HG03521 (cell line): ENCODE data around the gene TMSB15B.
A peak's percentile ranks its signal among the peaks of the same experiment; 100 is the strongest.
"Not testable (repeated sequence)": the region's sequence is repeated elsewhere in the genome, so short reads cannot be mapped to it uniquely, and the experiment has no call there.

ENCODE experiments used
- ATAC-seq: cut with Tn5 transposase; IDR thresholded peaks from one replicate; pipeline ENCODE4 v1.9.1; 2021; ENCODE audit warnings: mild to moderate bottlenecking, moderate library complexity; ENCODE audit not compliant: unreplicated experiment

Gene TMSB15B

DNA sequence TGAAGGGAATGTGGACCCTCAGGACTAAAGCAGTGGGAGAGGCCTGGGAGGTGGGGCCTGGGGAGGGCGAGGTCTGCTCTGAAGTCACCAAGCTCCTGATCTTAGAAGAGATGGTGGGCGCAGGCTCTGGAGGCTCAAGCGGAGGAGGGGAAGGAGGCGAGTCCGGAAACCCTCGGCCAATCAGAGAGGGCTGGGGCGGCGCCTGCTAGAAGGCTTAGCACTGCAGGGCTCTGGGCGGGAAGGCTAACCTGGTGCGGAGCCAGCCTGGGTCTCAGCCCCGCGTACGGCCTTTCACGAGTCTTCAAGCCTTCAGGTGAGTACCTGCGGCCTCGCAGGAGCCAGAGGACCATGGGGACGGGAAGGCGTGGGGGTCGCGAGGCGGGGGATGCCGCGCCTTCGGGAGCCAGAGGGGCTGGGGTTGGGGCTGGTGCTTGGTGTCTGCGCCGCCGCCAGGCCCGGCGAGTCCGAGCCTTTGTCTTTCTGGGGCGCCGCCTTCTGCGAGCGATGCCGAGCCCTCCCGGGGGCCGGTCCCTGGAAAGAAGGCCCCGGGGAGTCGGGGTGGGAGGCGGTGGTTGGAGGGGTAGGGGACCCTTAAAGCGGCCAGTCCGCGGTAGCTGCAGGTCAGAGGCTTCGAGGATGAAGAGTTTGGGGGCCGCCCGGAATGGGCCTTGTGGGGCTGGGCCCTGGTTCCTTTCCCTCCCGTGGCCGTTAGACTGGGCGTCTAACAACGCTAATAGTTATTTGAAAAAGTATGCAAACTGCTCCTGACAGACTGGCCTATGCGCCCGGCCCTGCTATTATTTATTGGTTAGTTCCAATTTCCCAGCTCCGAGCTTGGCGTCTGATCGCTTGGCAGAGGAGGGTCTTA lies at the start of gene TMSB15B:
Gene TMSB15B, plus strand, starts transcription at position 217 of the 868 bp plus-strand sequence.
- peak; percentile 100 for ATAC-seq

DNA sequence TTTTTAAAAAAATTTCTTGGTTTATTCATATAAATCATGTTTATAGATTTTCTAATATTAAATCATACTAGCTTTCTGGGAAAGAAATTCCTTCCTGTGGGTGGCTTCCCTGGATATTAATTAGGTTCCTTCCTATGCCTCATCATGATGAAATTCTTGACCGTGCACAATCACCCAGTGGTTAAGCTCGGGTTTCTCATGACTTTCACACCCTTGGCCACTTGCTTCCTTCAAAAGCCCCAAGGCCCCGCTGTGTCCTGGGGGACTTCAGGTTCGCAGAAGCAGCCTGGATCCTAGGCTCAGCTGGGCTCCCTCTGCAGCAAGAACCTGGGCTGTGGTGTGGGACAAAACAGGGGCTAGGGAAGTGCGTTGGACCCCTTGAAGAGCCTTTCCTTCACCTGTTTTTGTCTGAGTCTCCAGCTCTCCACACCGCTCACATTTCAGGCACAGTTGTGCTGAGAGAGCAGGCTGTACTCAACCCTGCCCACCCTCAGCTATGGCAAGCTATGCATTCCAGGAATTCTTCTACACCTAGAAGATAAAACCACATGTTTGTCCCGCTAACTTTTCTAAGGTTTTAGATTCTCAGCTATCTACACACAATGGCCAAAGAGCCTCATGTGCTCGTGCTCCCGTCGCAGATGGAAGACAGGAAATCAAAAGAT lies 48.9 kb upstream of the TMSB15B start:
- ATAC-seq, result no peak

DNA sequence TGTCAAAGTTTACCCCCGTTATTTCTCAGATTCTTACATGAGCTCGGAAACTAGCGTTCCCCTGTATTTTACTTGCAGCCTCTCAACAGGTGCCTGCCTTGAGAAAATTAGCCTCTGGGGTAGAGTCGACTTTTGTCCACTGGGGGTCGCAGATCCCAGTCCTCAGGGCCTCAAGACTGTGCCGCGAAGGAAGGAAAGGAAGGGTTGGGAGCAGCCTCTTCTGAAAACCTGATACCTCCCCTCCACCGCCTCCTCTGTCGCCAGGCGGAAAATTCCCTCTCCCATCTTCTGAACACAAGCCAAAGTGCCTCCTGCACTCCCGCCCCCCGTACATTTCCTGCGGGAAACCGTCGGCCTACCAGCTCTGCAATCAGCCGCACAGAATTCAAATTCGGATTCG lies 44.4 kb upstream of the TMSB15B start:
- peak; percentile 28 for ATAC-seq

DNA sequence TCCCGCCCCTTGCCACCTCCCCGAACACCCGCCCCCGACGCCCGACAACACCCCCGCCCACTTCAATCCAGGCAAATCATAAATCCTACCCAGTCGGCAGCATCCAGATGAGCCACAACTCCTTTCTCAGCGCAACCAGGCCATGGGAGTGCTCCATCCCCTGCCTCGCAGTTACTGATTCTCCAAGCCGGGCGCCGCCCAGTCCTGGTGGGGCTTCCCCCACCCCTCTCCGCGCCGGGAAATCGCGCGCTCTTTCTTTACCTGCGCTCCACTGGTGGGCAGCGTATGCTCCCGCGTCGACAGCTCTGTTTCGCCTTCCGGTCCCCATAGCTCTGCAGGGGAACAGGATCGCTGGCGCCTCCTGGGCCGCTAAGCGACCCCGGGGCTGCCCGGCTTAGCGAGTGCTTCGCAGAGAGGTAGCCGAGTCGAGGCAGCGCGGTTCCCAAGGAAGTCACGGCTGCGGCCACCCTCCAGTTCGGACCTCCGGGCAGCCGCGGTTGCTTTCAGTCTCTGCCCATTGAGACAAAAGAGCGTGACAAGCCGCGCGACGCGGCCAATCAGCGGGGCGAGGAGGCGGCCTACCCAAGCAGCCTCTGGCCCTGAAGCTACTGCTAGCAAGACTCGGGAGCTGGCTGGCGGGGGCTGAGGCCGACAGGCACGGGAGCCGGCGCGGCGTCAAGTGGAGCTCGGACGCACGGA lies 43.7 kb upstream of the TMSB15B start:
- peak; percentile 64 for ATAC-seq

DNA sequence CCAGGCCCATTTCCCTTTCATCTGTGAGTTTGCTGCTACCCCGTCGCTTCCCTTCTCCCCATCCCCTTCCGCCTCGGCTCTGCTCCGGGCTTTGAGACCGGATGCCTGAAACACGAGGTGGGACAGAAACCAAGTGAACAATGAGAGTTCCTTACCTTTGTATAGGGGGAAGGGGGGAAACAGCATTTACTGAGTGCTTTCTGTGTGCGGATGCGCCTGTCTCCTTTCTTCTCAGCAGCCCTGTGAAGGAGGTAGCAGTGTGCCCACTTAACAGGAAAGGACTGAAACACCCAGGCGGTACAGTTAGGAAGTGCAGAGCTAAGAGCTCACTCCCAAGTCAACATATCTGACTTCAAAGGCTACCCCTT lies 43.2 kb upstream of the TMSB15B start:
- peak; percentile 41 for ATAC-seq

DNA sequence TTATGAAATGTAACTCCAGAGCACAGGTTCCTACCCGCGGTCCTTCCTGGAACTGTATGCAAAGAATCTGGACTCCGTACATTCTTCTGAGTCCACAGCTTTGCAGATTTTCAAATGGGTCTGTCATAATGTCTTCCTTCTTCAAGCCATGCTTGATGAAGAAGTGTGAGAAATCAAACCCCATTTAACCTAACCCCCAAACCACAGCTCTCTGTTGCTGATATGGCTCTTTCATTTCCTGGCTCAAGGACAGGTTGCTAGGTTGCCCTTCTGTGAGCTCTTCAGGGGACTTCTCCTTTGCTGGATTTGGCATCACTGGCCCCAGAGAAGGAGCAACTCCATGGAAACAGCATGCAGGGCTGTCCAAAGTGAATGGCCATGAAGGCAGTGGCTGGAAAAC lies 41.9 kb upstream of the TMSB15B start:
- ATAC-seq, result peak; percentile 48

DNA sequence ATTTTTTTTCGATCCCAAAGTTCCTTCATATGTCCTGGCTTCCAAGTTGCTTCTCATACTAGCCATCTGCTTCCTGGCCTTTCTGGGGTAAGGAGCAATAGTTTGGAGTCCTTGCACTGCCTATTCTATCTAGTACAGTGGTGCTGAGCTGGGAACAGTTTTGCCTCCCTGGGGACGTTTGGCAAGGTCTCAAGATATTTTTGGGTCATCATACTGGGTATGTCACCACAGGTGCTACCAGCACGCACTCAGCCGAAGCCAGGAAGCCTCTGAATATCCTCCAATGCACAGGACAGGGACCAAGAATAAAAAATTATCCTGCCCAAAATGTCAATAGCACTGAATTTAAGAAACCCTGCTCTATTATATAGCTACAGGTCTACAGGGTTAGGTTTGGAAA lies 35.4 kb upstream of the TMSB15B start:
- no peak for ATAC-seq

DNA sequence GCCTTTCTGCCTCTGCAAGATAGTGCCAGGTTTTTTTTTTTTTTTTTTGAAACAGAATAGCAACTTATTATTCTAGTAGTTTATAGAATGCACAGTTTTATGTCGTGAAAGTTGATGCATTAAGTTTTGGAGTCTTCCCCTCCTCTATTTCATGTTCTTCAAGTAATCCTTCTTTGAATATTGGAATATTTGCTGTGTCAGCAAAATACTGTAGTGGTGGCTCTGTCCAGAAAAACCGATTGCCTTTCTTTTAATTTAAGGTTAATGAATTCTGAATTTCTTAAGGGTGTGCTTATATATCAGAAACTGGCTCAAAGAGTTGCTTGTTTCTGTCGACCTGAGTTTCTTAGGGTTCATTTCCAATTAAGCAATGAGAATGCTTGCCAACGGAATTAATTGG lies 34.8 kb upstream of the TMSB15B start:
- ATAC-seq, result no peak

DNA sequence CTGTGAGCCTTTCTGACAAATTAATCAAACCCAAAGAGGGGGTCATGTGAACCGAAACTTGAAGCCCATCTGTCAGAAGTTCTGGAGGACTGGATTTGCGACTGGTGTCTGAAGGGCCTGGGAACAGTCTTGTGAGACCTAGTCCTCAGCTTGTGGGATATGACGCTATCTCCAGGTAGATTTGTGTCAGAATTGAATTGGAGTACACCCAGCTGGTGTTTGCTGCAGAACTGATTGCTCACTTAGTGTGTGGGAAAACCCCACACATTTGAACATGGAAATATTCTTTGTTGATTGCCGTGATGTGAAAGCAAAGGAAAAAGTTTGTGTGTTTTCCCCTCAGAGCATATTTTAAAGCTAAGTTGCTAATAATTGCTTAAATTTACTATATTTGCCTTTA lies 30.3 kb upstream of the TMSB15B start:
- no peak for ATAC-seq

DNA sequence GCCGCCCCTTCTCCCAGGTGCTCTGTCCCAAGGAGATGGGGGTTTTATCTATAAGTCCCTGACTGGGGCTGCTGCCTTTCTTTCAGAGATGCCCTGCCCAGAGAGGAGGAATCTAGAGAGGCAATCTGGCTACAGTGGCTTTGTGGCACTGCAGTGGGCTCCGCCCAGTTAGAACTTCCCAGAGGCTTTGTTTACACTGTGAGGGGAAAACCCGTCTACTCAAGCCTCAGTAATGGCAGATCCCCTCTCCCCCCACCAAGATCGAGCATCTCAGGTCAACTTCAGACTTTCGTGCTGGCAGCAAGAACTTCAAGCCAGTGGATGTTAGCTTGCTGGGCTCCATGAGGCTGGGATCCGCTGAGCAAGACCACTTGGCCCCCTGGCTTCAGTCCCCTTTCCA lies 22.2 kb upstream of the TMSB15B start:
- ATAC-seq, result not testable (repeated sequence)

DNA sequence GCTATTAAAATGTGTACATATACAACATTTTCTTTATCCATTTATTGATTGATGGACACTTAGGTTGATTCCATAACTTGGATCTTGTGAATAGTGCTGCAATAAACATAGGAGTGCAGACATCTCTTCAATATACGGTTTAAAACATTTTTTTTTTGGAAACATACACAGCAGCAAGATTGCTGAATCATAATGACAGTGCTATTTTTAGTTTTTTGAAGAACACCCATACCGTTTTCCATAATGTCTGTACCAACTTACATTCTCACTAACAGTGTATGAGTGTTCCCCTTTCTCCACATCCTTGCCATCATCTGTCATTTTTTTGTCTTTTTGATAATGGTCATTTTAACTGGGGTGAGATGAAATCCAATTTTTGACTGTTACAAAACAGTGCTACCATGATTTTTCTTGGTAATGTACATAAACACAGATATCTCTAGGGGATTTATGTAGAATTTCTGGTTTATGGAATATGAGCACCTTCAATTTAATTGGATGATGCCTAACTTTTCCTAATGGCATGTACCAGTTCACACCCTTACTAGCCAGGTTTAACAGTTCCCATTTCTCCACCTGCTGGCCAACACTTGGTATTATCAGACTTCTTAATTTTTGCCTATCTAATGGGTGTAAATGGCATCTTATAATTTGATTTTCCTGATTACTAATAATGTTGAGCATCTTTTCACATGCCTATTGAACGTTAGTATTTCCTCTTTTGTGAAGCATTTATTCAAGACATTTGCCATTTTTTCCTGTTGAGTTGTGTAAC lies 21.0 kb upstream of the TMSB15B start:
- peak; percentile 45 for ATAC-seq

DNA sequence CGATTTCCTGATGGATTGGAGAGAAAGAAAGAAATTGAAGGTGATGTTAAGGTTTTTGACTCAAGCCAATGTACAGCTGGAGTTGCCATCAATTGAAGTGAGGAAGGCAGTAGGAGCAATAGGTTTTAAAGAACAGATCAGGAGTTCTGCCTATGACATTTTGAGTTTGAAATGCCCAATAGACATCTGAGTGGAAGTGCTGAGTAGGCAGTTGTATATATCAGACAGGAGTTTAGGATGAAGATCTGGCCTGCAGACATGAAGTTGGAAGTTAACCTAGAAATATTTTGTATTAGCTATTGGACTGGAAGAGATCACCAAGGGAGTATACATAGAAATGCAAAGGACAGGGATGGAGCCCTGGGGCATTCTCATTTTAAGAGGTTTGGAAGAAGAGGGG lies 12.9 kb upstream of the TMSB15B start:
- ATAC-seq, result no peak

DNA sequence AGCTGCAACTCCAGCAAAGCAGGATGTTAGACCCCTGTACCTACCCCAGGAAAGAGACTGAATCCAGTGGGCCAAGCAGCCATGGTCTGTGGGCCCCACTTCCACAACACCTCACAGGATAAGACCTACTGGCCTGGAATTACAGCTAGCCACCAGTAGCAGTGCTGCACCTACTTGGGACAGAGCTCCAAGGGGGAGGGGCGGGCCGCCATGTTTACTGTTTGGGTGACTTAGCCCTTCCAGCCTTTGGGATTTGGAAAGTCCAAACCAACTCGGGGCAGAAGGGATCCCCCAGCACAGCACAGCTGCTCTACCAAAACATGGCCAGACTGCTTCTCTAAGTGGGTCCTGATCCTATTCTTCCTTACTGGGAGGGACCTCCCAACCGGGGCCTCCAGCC lies 9.1 kb upstream of the TMSB15B start:
- ATAC-seq, result no peak

DNA sequence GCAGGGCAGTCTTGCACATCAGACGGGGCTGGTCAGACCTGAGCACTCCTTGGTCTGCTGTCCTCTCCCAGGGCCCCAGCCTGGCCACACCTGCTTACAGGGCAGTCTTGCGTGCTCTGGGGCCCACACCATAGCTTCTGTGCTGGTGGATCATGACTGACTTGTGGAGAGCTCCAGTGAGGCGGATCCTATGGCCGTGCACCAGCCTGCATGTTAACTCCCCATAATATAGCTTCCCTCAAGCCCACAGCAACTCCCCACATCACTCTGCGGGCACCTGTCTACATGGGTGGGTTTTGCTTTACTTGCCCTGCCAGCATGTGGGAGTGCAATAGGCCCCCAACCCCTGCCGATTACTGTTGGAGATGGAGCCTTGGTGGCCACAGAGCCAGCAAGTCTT lies 8.2 kb upstream of the TMSB15B start:
- ATAC-seq, result no peak

DNA sequence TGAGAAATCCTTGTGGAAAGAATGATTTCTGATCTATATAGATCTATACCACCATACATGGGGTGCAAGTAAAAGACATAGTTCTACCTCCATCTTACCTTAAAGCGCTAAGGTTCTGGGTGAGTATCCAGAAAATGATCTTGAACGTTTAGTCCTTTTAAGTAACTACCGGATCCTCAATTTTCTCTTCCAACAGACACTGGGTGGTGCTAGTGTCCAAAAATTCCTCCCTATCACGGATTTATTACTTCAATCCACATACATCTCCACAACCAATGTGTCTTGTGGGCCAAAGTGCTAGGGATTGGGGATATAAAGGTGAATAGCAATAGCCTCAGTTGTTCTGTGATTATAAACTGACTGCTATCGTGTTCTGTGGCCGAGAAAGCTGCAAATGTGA lies 1.8 kb upstream of the TMSB15B start:
- not testable (repeated sequence) for ATAC-seq

DNA sequence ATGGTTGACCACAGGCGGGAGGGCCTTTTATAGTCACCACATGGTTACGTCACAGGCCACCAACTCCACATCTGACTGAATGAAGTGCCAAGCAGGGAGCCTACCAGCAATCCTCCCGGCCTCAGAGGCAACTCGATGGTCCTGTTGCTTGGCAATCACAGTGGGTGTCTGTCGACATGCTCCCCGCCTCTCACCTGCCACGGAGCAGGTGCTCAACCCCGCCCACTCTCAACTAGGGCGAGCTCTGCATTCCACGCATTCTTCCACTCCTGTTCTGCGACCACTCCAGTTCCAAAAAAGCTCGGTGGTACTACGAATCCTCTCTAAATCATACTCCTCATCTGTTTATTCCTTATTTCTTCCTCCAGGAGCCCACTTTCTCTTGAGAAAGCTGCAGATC lies 21.1 kb downstream of the TMSB15B start:
- not testable (repeated sequence) for ATAC-seq

DNA sequence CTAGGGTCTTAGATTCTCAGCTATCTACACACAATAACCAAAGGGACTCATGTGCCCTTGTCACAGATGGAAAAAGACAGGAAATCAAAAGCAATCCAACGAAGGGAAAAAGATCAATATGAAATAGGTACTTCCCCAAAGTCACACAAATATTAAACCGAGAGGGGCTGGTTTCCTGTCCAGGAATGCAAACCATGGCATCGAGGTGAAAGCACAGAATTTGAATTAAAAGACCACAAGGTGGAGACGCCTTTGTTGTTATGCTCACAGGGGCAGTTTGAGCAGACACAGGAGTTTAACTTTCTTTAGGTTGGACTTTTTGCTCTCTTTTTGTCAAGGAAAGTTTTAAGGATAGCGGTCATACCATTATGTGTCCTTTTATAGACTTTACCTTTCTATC lies 36.8 kb downstream of the TMSB15B start:
- no peak for ATAC-seq

DNA sequence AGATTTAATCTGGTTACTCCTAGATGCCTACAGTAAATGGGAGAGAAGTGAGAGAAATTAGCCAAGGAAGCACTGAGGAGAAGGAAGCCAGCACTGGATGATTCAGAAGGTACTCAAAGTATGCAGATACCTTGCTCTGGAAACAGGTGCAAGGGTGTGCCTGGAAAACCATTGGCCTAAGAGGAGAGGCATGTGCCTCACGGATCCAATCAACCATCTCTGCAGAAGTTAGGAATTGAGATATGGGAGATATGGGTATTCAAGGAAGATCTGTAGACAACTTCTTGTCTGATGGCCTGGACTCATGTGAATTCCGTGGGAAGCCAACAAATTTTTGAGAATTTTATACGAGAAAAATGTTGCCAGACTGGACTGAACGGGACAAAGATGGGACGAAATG lies 46.4 kb downstream of the TMSB15B start:
- ATAC-seq, result no peak

DNA sequence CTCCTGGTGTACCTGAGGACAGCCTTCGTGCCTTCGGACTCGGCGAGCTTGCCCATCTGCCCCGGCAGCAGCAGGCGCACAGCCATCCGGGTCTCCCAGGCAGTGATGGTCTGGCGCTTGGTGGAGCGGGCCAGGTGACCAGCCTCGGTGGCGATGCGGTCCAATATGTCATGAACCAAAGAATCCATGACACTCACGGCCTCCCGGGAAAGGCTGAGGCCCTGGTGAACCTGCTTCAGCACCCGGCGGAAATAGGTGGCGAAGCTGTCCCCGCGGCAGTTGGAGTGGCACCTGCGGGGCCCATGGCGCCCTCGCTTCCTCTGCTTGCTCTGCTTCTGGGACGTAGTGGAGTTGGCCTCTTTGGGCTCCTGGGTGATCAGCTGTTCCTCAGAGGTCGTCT lies 50.7 kb downstream of the TMSB15B start:
- ATAC-seq, result no peak

DNA sequence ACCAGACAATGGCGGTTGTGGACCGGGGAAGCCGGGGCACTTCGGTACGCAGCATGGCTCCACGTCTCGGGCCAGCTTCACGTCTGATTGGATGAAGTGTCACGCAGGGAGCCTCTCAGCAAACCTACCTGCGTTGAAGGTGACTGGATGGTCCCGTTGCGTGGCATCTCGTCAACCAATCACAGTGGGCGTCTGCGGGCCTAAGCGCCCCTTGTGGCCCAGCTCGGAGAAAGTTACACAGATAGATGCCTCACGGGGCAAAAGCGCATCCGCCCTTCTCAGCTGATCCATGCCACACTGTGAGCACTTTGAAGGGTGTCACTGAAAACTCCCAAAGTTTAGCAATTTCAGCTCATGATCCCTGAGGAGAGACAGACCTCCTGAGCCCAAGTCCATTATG lies 51.2 kb downstream of the TMSB15B start, which contains the start of gene H2BW1:
Gene H2BW1, minus strand, starts transcription at position 103 of the 400 bp plus-strand sequence. CDS start 132 bp downstream, outside the sequence.
- ATAC-seq, result no peak

DNA sequence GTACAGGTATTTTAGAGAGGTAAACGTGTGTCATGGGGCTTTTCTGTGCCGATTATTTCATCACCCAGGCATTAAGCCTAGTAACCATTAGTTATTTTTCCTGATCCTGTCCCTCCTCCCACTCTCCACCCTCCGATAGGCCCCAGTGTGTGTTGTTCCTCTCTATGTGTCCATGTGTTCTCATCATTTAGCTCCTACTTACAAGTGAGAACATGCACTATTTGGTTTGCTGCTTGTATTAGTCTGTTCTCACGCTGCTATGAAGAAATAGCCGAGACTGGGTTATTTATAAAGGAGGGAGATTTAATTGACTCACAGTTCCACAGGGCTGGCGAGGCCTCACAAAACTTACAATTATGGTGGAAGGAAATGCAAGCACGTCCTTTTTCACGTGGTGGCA lies 53.1 kb downstream of the TMSB15B start:
- not testable (repeated sequence) for ATAC-seq
